Neural progenitor cell (in vitro differentiated cells): Measurements from ENCODE around the gene ZNF322.
"Not testable (repeated sequence)": the region's sequence is repeated elsewhere in the genome, so short reads cannot be mapped to it uniquely, and the experiment has no call there.

Source experiments
- EZH2 ChIP-seq: fragments of 200-600 bp; sonication (generic); IDR thresholded peaks from 2 replicates; pipeline ENCODE4 v1.6.1; 2017; ENCODE audit warnings: antibody characterized with exemption, mild to moderate bottlenecking, moderate library complexity
- EZH2phosphoT487 ChIP-seq: fragments of 200-600 bp; sonication (generic); IDR thresholded peaks from 2 replicates; pipeline ENCODE4 v1.6.1; 2017; ENCODE audit warnings: antibody characterized with exemption
- TF ChIP-seq, protein P1 (sequence below): fragments of 200-600 bp; sonication (generic); IDR thresholded peaks from 2 replicates; pipeline ENCODE4 v1.5.1; 2017; ENCODE audit warnings: antibody characterized with exemption, mild to moderate bottlenecking

DNA sequence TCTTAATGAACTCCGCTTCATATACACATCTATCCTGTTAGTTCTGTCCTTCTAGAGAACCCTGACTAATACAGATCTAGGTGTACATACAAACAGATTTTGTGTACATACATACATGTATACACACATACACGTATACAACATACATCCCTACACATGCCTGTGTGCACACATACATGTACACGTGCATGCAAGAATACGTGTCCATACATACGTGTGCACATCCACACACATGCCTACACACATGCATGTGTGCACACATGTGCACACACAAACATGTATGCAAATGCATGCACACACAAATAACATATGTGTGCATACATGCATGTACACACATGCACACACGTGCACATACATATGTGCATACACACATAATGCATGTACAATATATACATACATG lies 10.5 kb upstream of the ZNF322 start:
- TF ChIP-seq, protein P1, sequence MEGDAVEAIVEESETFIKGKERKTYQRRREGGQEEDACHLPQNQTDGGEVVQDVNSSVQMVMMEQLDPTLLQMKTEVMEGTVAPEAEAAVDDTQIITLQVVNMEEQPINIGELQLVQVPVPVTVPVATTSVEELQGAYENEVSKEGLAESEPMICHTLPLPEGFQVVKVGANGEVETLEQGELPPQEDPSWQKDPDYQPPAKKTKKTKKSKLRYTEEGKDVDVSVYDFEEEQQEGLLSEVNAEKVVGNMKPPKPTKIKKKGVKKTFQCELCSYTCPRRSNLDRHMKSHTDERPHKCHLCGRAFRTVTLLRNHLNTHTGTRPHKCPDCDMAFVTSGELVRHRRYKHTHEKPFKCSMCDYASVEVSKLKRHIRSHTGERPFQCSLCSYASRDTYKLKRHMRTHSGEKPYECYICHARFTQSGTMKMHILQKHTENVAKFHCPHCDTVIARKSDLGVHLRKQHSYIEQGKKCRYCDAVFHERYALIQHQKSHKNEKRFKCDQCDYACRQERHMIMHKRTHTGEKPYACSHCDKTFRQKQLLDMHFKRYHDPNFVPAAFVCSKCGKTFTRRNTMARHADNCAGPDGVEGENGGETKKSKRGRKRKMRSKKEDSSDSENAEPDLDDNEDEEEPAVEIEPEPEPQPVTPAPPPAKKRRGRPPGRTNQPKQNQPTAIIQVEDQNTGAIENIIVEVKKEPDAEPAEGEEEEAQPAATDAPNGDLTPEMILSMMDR: not testable (repeated sequence)
- not testable (repeated sequence) for TF ChIP-seq EZH2phosphoT487, EZH2
